ENCODE results near the gene G2E3.

G2E3 gene

GRCh38 chr14:30582376-30582775 lies 23.4 kb downstream of the G2E3 start:
- no peak for DNase-seq (ENCODE audit: low read depth)
- H3K4me3 ChIP-seq (ENCODE audit: low read depth, low read length): no peak overlapping the region
- TF ChIP-seq CTCF (IDR thresholded peaks at IDR 0.05; ENCODE audit: control insufficient read depth, extremely low read depth, insufficient read depth): no peak

GRCh38 chr14:30584058-30584630 lies 25.2 kb downstream of the G2E3 start:
- H3K4me3 ChIP-seq (ENCODE audit: low read depth, low read length): no peak overlapping the region
- TF ChIP-seq CTCF (IDR thresholded peaks at IDR 0.05; ENCODE audit: control insufficient read depth, extremely low read depth, insufficient read depth): no peak
- DNase-seq (ENCODE audit: low read depth): no peak

DNA sequence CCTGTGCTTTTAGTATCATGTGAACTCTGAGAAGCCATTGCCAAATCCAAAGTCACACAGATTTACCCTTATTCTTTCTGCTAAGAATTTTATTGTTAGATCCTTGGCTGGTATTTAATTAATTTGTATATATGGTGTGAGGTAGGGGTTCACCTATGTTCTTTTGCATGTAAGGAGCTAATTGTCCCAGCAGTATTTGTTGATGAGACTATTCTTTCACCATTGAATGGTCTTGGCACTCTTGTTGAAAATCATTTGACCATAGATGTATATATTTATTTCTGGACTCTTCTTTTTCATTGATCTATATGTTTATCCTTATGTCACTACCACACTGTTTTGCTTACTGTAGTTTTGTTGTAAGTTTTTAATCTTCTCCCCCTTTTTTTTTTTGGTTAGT lies 26.2 kb downstream of the G2E3 start:
- no peak overlapping the region for H3K4me3 ChIP-seq (ENCODE audit: low read depth, low read length)
- no peak for DNase-seq (ENCODE audit: low read depth)
- TF ChIP-seq CTCF (IDR thresholded peaks at IDR 0.05; ENCODE audit: control insufficient read depth, extremely low read depth, insufficient read depth): no peak

GRCh38 chr14:30587141-30587540 lies 28.2 kb downstream of the G2E3 start:
- TF ChIP-seq CTCF (IDR thresholded peaks at IDR 0.05; ENCODE audit: control insufficient read depth, extremely low read depth, insufficient read depth): no peak
- H3K4me3 ChIP-seq (ENCODE audit: low read depth, low read length): no peak overlapping the region
- DNase-seq (ENCODE audit: low read depth): no peak

GRCh38 chr14:30588873-30589272 lies 29.9 kb downstream of the G2E3 start:
- DNase-seq (ENCODE audit: low read depth): no peak
- TF ChIP-seq CTCF (IDR thresholded peaks at IDR 0.05; ENCODE audit: control insufficient read depth, extremely low read depth, insufficient read depth): no peak
- H3K4me3 ChIP-seq (ENCODE audit: low read depth, low read length): no peak overlapping the region

GRCh38 chr14:30596935-30597334 lies 38.0 kb downstream of the G2E3 start:
- no peak for DNase-seq (ENCODE audit: low read depth)
- TF ChIP-seq CTCF (IDR thresholded peaks at IDR 0.05; ENCODE audit: control insufficient read depth, extremely low read depth, insufficient read depth): no peak
- H3K4me3 ChIP-seq (ENCODE audit: low read depth, low read length): no peak overlapping the region

DNA sequence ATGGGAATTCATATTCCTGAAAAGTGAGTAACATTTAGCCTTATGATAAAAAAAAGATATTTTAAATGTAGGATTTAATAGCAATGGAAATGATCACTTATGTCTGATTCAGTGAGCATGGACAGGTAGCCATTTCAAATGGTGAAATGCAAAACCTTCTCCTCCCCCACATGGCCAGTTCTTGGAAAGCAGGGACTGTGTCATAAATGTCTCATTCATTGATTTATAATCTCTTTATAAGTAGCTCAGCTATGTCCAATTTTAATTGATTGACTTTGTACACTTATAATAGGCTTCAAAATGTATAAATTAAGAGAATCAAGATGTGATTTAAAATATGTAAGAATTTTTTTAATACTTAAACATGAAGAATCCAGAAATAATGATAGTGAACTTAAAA lies 38.5 kb downstream of the G2E3 start:
- no peak for TF ChIP-seq CTCF (IDR thresholded peaks at IDR 0.05; ENCODE audit: control insufficient read depth, extremely low read depth, insufficient read depth)
- DNase-seq (ENCODE audit: low read depth): no peak
- H3K4me3 ChIP-seq (ENCODE audit: low read depth, low read length): no peak overlapping the region

All from LNCaP clone FGC (cell line).